AG20443 (cell line): ENCODE data around the gene NECTIN2.
"Not testable (repeated sequence)": the region's sequence is repeated elsewhere in the genome, so short reads cannot be mapped to it uniquely, and the experiment has no call there.

Experiments
- DNase-seq: peaks from one replicate; pipeline ENCODE4 v3.0.0; 2012; ENCODE audit warnings: low spot score, mixed read lengths

The NECTIN2 gene

GRCh38 chr19:44817725-44818465 lies 28.2 kb upstream of the NECTIN2 start:
- no peak for DNase-seq

GRCh38 chr19:44818466-44819031 lies 27.5 kb upstream of the NECTIN2 start:
- DNase-seq: no peak

DNA sequence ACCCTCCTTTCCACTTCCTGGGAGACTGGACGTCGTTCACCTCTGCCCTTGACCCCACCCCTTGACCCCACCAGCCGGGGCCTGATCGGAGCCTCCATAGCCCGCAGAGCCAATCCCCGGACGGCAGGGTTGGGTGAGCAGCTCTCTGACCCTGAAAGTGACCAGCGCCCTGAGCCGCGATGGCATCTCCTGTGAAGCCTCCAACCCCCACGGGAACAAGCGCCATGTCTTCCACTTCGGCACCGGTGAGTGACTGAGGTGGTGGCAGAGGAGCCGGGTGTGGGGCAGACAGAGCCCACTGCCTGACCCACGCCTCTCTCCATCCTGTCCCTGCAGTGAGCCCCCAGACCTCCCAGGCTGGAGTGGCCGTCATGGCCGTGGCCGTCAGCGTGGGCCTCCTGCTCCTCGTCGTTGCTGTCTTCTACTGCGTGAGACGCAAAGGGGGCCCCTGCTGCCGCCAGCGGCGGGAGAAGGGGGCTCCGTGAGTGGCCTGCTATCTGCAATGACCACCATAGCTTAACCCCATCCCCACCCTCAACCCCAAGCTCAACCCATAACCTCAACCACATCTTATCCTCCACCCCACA lies 26.8 kb upstream of the NECTIN2 start:
- no peak for DNase-seq

DNA sequence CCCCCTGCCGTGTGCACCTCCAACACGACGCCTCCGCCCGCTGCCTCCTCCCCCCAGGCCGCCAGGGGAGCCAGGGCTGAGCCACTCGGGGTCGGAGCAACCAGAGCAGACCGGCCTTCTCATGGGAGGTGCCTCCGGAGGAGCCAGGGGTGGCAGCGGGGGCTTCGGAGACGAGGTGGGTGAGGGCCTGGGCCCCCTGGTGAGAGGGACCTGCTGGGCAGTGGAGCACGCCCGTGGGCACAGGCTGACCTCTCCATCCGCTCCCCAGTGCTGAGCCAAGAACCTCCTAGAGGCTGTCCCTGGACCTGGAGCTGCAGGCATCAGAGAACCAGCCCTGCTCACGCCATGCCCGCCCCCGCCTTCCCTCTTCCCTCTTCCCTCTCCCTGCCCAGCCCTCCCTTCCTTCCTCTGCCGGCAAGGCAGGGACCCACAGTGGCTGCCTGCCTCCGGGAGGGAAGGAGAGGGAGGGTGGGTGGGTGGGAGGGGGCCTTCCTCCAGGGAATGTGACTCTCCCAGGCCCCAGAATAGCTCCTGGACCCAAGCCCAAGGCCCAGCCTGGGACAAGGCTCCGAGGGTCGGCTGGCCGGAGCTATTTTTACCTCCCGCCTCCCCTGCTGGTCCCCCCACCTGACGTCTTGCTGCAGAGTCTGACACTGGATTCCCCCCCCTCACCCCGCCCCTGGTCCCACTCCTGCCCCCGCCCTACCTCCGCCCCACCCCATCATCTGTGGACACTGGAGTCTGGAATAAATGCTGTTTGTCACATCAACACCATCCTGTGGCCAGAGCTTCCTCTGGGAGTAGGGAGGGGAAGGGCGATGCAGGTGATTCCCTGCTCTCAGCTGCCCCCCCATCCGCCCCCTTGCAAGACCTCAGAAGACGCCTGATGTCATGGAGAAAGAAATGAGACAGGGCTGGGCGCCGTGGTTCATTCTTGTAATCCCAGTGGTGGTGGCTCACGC lies 25.2 kb upstream of the NECTIN2 start:
- peak; percentile 29 for DNase-seq

DNA sequence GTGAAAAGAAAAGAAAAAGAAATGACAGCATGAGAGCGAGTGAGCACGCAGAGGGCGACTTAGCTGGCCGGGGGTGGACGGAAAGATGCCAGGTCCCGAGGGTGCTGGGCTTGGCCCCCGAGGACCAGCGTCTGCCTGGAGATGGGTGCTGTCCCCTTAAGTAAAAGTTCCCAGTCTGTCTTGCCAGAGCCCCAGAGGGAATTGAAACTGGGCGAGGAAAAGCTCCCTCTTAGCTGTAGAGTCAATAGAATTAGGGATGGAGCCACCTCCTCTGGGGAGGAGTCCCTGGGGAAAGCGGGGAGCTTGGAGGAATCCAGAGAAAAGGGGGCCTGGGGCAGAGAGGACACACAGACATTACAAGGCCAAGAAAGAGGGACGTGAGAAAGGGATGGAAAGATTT lies 23.9 kb upstream of the NECTIN2 start:
- no peak for DNase-seq

DNA sequence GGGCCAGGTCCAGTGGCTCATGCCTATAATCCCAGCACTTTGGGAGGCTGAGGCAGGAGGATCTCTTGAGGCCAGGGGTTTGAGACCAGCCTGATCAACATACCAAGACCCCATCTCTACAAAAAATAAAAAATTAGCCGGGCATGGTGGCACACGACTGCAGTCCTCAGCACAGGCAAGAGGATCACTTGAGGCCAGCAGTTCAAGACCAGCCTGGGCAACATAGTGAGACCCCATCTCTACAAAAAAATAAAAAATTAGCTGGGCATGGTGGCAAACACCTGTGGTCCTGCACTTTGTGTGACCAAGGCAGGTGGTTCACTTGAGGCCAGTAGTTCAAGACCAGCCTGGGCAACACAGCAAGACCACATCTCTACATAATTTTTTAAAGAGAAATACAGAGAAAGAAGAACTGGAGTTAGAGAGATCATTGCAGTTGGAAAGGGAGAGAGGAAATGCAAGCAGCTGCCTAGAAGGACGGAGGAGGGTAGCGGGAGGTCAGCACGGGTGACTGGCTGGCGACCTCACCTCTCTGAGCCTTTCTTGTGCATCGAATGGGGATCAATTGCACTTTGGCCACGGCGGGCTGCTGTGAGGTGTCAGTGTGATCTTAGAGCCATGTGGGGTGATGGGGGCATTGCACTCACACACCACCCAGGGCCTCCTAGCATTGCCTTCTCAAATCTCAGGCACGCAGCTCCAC lies 23.3 kb upstream of the NECTIN2 start:
- DNase-seq: no peak

GRCh38 chr19:44823373-44823698 lies 22.8 kb upstream of the NECTIN2 start:
- no peak for DNase-seq

GRCh38 chr19:44824761-44825160 lies 21.3 kb upstream of the NECTIN2 start:
- no peak for DNase-seq

DNA sequence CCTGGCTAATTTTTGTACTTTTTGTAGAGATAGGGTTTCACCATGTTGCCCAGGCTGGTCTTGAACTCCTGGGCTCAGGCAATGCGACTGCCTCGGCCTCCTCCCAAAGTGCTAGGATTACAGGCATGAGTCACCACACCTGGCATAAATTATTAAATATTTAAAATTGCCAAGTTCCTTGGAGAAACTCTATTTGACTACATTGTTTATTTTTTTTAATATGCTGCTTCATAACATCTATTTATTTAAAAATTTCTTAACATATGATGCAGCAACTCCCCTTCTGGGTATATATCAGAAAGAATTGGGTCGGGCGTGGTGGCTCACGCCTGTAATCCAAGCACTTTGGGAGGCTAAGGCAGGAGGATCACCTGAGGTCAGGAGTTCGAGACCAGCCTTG lies 13.2 kb upstream of the NECTIN2 start:
- DNase-seq: not testable (repeated sequence)

DNA sequence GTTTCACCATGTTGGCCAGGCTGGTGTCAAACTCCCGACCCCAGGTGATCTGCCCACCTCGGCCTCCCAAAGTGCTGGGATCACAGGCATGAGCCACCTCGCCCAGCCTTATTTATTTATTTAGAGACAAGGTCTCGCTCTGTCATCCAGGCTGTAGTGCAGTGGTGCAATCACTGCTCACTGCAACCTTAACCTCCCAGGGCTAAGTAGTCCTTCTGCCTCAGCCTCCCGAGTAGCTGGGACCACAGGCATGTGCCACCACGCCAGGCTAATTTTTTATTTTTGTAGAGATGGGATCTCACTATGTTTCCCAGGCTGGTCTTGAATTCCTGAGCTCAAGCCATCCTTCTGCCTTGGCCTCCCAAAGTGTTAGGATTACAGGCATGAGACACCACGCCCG lies 11.7 kb upstream of the NECTIN2 start:
- DNase-seq: not testable (repeated sequence)

GRCh38 chr19:44839276-44839675 lies 6.8 kb upstream of the NECTIN2 start:
- DNase-seq: no peak

GRCh38 chr19:44840811-44841210 lies 5.3 kb upstream of the NECTIN2 start:
- no peak for DNase-seq

DNA sequence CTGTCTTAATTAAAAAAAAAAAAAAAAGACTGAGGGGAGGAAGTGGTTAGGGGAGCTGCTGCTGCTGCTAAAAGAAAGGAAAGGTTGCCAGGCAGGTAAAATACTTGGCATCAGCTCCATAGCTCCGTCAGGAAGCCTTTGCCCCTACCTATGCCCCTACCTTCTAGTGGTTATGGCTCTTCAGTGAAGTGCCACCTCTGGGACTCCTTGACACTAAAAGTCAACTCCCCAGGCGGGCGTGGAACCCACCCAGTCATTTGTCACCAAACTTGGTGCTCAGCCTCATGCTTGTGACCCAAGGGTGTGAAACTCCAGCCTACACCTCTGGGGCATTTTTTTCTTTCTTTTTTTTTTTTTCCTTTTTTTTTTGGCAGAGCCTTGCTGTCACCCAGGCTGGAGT lies 4.9 kb upstream of the NECTIN2 start:
- DNase-seq: no peak

- DNase-seq: no peak
Measured at GRCh38 chr19:44845286-44845611, 848 bp upstream of the NECTIN2 start.

- no peak for DNase-seq
Measured at GRCh38 chr19:44846455-44847143, 502 bp downstream of the NECTIN2 start.

DNA sequence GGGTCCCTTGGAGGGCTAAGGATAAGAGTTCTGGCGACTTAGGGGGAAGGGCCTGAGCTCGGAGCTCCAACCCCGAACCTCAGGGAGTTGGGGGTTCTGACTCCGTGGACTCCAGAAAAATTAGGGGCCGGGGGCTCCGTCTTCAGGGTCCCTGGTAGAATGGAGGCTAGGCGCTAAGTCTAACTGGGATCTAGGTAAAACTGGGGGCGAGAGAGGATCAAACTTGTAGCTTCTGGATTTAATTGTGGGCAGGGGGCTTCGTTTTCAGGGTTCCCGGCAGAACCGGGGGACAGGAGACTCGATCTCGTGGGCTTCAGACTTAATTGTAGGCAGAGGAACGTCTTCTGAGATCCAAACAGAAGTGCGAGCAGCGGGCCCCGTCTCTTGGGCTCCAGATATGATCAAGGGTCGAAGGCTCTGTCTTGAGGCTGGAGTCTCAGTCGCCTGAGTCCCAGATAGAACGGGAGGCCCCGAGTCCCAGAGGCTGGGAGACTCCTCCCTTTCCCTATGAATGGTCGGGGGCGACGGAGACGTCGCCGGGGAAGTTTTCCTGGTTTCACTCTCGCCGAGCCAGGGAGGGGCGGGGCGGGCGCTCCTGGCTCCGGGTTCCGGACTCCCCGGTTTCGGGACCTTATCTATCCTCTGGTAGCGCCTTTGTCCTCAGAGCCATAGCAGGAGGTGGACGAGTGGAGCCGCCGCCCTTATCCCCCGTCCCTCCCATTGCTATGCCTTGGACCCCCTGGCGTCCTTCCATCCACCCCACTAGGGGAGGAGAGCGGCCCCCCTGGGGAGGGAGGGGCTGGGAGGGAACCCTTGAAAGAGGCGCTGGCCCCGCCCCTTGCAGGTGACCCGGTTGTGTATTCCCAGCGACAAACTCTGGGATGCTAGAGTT lies 1.3 kb downstream of the NECTIN2 start:
- DNase-seq: peak; percentile 61

DNA sequence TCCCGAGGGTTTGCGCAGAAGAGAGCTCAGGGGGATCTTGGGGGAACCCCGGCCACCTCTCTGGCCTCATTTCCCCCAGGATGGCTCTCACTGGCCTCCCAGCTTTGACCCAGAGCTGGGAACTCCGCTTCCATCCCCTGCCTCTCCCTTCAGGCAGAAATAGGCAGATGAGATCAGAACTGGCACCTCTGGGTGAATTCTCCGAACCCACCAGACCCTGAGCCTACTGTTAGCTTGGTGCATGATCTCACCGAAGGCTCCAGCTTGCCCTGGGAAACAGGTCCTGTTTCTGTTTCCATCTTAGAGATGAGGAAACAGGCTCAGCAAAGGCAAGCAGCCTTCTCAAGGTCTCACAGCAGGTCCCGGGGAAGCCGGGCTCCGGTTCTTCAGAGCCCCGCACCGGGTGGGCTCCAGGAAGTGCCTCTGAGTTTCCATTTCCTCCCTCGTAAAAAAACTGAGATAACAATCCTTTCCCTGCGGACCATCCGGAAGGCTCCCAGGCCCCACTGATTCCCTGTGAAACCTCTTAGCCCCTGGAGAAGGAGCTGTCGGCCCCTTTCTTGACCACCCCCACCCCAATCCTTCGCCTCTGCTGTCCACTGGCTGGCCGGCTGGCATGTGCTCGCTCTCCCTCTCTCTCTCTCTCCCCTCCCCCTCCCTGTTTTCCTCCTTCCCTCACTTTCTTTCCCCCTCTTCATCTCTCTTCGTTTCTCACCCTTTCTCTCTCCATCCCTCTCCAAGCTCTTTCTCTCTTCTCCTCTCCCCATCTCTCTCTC lies 2.1 kb downstream of the NECTIN2 start:
- DNase-seq: peak; percentile 36

DNA sequence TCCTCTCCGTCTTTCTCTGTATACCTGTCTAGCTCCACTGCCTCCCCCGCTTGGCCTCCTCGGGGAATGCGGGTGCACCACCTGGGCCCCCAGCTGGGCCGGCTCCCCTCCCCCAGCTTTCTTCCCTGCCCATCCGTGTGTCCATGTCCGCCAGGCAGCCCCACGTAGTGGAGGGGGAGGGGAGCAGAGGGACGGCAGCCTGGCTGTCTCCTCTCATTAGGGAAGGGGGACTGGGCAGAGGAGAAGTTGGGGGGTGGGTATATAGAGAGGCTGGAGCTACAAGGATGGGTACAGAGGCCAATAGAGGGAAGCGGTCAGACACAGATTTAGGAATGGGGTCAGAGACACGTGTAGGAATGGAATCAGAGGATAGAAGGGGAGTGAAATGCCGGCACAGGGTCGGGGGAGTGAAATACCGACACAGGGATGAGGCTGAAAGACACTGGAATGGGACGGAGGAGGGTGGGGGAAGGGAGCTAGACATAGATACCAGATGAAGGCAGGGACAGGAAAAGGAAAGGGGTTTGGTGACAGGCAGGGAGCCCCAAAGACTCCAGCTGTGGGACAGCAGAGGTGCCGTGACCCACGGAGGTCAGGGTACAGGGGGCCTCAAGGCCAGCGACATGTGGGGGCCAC lies 2.8 kb downstream of the NECTIN2 start:
- DNase-seq: no peak

DNA sequence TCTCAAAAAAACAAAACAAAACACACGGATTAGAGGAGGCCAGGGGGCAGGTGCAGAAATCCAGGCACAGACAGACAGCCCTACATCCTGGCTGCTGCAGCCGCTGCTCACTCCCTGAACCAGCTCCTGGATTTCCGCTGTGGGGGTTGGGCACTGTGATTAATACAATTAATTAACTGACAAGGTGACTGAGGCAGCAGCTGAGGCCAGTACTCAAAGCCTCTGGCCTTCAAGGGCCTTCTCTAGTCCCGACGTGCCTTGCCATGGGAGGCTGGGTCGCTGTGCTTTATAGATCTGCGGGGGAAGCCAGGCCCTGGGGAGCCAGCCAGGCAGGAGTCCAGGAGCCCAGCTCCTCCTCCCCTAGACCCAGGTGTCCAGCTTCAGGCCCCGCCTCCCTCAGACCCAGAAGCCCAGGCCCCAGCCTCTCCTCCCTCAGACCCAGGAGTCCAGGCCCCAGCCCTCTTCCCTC lies 4.6 kb downstream of the NECTIN2 start:
- no peak for DNase-seq
